ENCODE data around the gene TRIM73. TPM values are rescaled to one million over a fixed set of nuclear protein-coding genes. Genes with fewer than 3 reads are reported as not detected.
A peak's percentile ranks its signal among the peaks of the same experiment; 100 is the strongest.
"Not testable (repeated sequence)": the region's sequence is repeated elsewhere in the genome, so short reads cannot be mapped to it uniquely, and the experiment has no call there.

The TRIM73 gene
- total and polyA plus RNA-seq, 2 of the 13 experiments (the other 11 are each of a cell fraction or from before 2014, with no cell fraction given): 1.5 to 5.7 TPM

DNA sequence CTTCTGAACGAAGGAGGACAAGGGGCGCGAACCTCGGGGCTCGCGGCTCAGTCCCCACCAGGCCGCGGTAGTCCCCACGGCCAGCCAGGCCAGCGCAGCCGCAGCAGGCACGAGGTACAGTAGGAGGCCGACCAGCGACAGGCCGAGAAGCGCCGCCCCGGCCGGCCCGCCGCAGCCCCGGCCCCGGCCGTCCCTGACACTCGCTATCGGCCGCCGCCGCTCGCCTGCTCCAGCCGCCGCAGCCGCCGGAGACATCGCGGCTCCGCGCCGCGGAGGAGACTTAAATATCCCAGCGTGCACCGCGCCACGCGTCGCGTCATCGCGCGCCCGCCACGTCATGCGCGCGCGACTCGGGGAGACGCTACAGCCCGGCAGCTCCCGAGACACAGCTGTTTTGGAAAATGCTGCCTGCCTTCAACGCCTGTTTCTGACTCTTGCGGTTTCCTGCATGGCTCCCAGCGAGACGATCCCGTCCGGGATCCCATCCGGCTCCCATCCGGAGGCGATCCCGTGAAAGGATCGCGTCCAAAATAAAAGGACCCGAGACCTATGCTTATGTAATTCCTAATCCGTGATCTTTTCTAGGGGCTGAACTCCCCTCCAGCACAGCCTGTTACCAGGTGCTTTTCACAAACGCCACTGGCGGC lies 47.2 kb downstream of the TRIM73 start (continued):
- TF ChIP-seq, protein P1, sequence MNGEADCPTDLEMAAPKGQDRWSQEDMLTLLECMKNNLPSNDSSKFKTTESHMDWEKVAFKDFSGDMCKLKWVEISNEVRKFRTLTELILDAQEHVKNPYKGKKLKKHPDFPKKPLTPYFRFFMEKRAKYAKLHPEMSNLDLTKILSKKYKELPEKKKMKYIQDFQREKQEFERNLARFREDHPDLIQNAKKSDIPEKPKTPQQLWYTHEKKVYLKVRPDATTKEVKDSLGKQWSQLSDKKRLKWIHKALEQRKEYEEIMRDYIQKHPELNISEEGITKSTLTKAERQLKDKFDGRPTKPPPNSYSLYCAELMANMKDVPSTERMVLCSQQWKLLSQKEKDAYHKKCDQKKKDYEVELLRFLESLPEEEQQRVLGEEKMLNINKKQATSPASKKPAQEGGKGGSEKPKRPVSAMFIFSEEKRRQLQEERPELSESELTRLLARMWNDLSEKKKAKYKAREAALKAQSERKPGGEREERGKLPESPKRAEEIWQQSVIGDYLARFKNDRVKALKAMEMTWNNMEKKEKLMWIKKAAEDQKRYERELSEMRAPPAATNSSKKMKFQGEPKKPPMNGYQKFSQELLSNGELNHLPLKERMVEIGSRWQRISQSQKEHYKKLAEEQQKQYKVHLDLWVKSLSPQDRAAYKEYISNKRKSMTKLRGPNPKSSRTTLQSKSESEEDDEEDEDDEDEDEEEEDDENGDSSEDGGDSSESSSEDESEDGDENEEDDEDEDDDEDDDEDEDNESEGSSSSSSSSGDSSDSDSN (CRISPR knock-in tag; IDR thresholded peaks at IDR 0.05): peak; percentile 36; the same call in 1 of the 2 replicates
- TF ChIP-seq KAT8 (CRISPR knock-in tag; IDR thresholded peaks at IDR 0.05) (peak; percentile 69), ZFX (CRISPR knock-in tag; IDR thresholded peaks at IDR 0.05; ENCODE audit: low read depth) (peak; percentile 53), TAF1 (CRISPR knock-in tag; IDR thresholded peaks at IDR 0.05) (peak; percentile 21; the same call in 1 of the 2 replicates), KDM5A (IDR thresholded peaks at IDR 0.05; ENCODE audit: borderline replicate concordance, low read length) (peak; percentile 80), GABPB1 (CRISPR knock-in tag; IDR thresholded peaks at IDR 0.05) (peak; percentile 39; the same call in 1 of the 2 replicates), RBFOX2 (IDR thresholded peaks at IDR 0.05; ENCODE audit: low read depth, low read length) (peak; percentile 44; the same call in 1 of the 2 replicates), GATAD1 (CRISPR knock-in tag; IDR thresholded peaks at IDR 0.05) (peak; percentile 83), CREM (IDR thresholded peaks at IDR 0.05) (peak; percentile 30; the same call in 1 of the 2 replicates)
- TF ChIP-seq, protein P2, sequence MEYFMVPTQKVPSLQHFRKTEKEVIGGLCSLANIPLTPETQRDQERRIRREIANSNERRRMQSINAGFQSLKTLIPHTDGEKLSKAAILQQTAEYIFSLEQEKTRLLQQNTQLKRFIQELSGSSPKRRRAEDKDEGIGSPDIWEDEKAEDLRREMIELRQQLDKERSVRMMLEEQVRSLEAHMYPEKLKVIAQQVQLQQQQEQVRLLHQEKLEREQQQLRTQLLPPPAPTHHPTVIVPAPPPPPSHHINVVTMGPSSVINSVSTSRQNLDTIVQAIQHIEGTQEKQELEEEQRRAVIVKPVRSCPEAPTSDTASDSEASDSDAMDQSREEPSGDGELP (IDR thresholded peaks at IDR 0.05; ENCODE audit: borderline replicate concordance, low read depth): peak; percentile 49; the same call in 1 of the 2 replicates
- TF ChIP-seq, protein P3, sequence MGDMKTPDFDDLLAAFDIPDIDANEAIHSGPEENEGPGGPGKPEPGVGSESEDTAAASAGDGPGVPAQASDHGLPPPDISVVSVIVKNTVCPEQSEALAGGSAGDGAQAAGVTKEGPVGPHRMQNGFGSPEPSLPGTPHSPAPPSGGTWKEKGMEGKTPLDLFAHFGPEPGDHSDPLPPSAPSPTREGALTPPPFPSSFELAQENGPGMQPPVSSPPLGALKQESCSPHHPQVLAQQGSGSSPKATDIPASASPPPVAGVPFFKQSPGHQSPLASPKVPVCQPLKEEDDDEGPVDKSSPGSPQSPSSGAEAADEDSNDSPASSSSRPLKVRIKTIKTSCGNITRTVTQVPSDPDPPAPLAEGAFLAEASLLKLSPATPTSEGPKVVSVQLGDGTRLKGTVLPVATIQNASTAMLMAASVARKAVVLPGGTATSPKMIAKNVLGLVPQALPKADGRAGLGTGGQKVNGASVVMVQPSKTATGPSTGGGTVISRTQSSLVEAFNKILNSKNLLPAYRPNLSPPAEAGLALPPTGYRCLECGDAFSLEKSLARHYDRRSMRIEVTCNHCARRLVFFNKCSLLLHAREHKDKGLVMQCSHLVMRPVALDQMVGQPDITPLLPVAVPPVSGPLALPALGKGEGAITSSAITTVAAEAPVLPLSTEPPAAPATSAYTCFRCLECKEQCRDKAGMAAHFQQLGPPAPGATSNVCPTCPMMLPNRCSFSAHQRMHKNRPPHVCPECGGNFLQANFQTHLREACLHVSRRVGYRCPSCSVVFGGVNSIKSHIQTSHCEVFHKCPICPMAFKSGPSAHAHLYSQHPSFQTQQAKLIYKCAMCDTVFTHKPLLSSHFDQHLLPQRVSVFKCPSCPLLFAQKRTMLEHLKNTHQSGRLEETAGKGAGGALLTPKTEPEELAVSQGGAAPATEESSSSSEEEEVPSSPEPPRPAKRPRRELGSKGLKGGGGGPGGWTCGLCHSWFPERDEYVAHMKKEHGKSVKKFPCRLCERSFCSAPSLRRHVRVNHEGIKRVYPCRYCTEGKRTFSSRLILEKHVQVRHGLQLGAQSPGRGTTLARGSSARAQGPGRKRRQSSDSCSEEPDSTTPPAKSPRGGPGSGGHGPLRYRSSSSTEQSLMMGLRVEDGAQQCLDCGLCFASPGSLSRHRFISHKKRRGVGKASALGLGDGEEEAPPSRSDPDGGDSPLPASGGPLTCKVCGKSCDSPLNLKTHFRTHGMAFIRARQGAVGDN (CRISPR knock-in tag; IDR thresholded peaks at IDR 0.05): peak; percentile 33; the same call in 1 of the 2 replicates
- not testable (repeated sequence) for TF ChIP-seq CREM (CRISPR knock-in tag; IDR thresholded peaks at IDR 0.05)

DNA sequence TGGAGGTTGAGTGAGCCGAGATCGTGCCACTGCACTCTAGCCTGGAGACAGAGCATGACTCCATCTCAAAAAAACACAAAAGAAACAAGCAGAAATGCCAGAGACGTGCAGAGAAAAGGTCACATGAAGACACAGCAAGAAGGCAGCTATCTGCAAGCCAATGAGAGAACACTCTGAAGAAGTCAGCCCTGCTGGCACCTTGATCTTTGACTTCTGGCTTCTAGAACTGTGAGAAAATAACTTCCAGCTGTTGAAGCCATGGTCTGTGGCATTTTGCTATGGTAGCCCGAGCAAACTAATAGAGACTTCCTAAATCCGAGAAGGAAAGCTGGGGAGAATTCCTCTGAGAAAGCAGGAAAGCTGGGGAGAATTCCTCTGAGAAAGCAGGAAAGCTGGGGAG lies 54.5 kb downstream of the TRIM73 start:
- 94% methylated on average over 3 of the region's 5 CpGs for WGBS (ENCODE audit: low lambda C conversion rate)
- H3K27ac ChIP-seq (ENCODE audit: extremely low read length, insufficient read depth, low read length); BruUV-seq (replicated peaks); H3K4me1 ChIP-seq (ENCODE audit: insufficient read depth, low read length); H3K36me3 ChIP-seq (replicated peaks in 1 of 2; ENCODE audit: control insufficient read depth in 1 of 2, insufficient read depth in 2 of 2, low read length in 2 of 2); DNase-seq (ENCODE audit: low spot score); H3K9ac ChIP-seq (ENCODE audit: insufficient read depth, low read depth, low read length); H3K27me3 ChIP-seq (ENCODE audit: control insufficient read depth in 1 of 2, insufficient read depth in 2 of 2, low read length in 2 of 2); H2AFZ ChIP-seq (ENCODE audit: low read length); H3K4me3 ChIP-seq (replicated peaks in 1 of 3; ENCODE audit: insufficient read depth in 1 of 3, low read depth in 2 of 3, low read length in 3 of 3); H3K79me2 ChIP-seq (ENCODE audit: insufficient read depth, low read length); H3K9me3 ChIP-seq (ENCODE audit: low read length); CTCF ChIA-PET (ENCODE audit: low intra/inter-chr PET ratio, low total read pairs); H3K4me2 ChIP-seq (ENCODE audit: low read depth, low read length); H4K20me1 ChIP-seq (ENCODE audit: insufficient read depth, low read length); in situ Hi-C loops (cut with HindIII; ENCODE audit: extremely low pct_ligation_motif_present, low pct_unique_long_range_greater_than_20kb); POLR2A ChIA-PET; ATAC-seq; FAIRE-seq; intact Hi-C loops (cut with micrococcal nuclease; ENCODE audit: unreplicated experiment): not testable (repeated sequence)
